SK-N-MC (cell line): Measurements from ENCODE around the gene POLR2B.
"Not testable (repeated sequence)": the region's sequence is repeated elsewhere in the genome, so short reads cannot be mapped to it uniquely, and the experiment has no call there.

ENCODE experiments used
- DNase-seq: peaks from one replicate; pipeline ENCODE4 v3.0.0-alpha.2; 2011; ENCODE audit warnings: low read depth, low spot score
- H3K27ac ChIP-seq: fragments of 200-600 bp; sonication (generic); 2 replicates; pipeline ENCODE4 v1.5.1; 2016; ENCODE audit warnings: mixed run types
- H3K36me3 ChIP-seq: fragments of 200-600 bp; sonication (generic); 2 replicates; pipeline ENCODE4 v1.6.1; 2017; ENCODE audit warnings: antibody characterized with exemption, low read length, mixed read lengths; ENCODE audit not compliant: insufficient read depth
- H3K4me3 ChIP-seq: fragments of 200-600 bp; sonication (generic); 2 replicates; pipeline ENCODE4 v1.5.1; 2016
- H3K9ac ChIP-seq: fragments of 200-600 bp; sonication (generic); 2 replicates; pipeline ENCODE4 v1.8.0; 2017; ENCODE audit warnings: mixed run types, mixed read lengths; ENCODE audit not compliant: insufficient read length
- H3K9me3 ChIP-seq: fragments of 200-600 bp; sonication (generic); 2 replicates; pipeline ENCODE4 v1.6.1; 2017; ENCODE audit warnings: low read depth, mild to moderate bottlenecking, antibody characterized with exemption, low read length, moderate library complexity, mixed read lengths
- EZH2 ChIP-seq: fragments of 200-600 bp; sonication (generic); IDR thresholded peaks from one replicate; pipeline ENCODE4 v1.6.1; 2017; ENCODE audit warnings: antibody characterized with exemption
- FOXP2 ChIP-seq: optimal IDR thresholded peaks from 2 replicates; pipeline ENCODE3; 2011; ENCODE audit warnings: mild to moderate bottlenecking, moderate library complexity; ENCODE audit not compliant: insufficient read depth; ENCODE audit errors: extremely low read length, control extremely low read depth
- POLR2AphosphoS5 ChIP-seq: IDR thresholded peaks from 2 replicates; pipeline ENCODE4 v1.6.1; 2012; ENCODE audit warnings: mild to moderate bottlenecking, low read depth, low read length, borderline replicate concordance

The POLR2B gene

GRCh38 chr4:57042711-57043169, 64.0 kb downstream of the POLR2B start:
- no peaks in the 10 kb centered on the region for H3K9me3 ChIP-seq
- DNase-seq, result no peak
- TF ChIP-seq POLR2AphosphoS5 (no peak), FOXP2 (no peak), EZH2 (no peak)
- no peak overlapping the region for H3K4me3 ChIP-seq
- no peaks in the 10 kb centered on the region for H3K36me3 ChIP-seq
- no peak overlapping the region for H3K9ac ChIP-seq
- no peak overlapping the region for H3K27ac ChIP-seq

GRCh38 chr4:57043347-57044251, 64.9 kb downstream of the POLR2B start:
- DNase-seq, result no peak
- peak overlapping the region; percentile 50; the same call in 1 of the 2 replicates for H3K4me3 ChIP-seq
- H3K9me3 ChIP-seq, result no peaks in the 10 kb centered on the region
- no peak overlapping the region for H3K9ac ChIP-seq
- H3K36me3 ChIP-seq, result no peaks in the 10 kb centered on the region
- TF ChIP-seq EZH2 (no peak), FOXP2 (no peak), POLR2AphosphoS5 (no peak)
- peak overlapping the region; percentile 69; the same call in 1 of the 2 replicates for H3K27ac ChIP-seq

GRCh38 chr4:57044279-57044678, 65.6 kb downstream of the POLR2B start:
- Histone ChIP-seq H3K4me3 (peak overlapping the region; percentile 50; the same call in 1 of the 2 replicates), H3K36me3 (no peaks in the 10 kb centered on the region), H3K9ac (no peak overlapping the region), H3K9me3 (no peaks in the 10 kb centered on the region), H3K27ac (peak overlapping the region; percentile 69; the same call in 1 of the 2 replicates)
- DNase-seq, result peak; percentile 39
- TF ChIP-seq FOXP2, result no peak
- TF ChIP-seq EZH2, result no peak
- no peak for TF ChIP-seq POLR2AphosphoS5

GRCh38 chr4:57044996-57045395, 66.3 kb downstream of the POLR2B start:
- TF ChIP-seq FOXP2, result no peak
- TF ChIP-seq POLR2AphosphoS5, result no peak
- no peak for TF ChIP-seq EZH2
- no peak overlapping the region for H3K4me3 ChIP-seq
- H3K9me3 ChIP-seq, result no peaks in the 10 kb centered on the region
- no peak overlapping the region for H3K27ac ChIP-seq
- no peak overlapping the region for H3K9ac ChIP-seq
- H3K36me3 ChIP-seq, result no peaks in the 10 kb centered on the region
- DNase-seq, result no peak

- not testable (repeated sequence) for DNase-seq, H3K9me3 ChIP-seq, H3K27ac ChIP-seq, H3K36me3 ChIP-seq, H3K9ac ChIP-seq, H3K4me3 ChIP-seq
Observed at GRCh38 chr4:57047046-57047445, 68.3 kb downstream of the POLR2B start.

- no peak overlapping the region for H3K4me3 ChIP-seq
- no peak overlapping the region for H3K9ac ChIP-seq
- H3K9me3 ChIP-seq, result no peaks in the 10 kb centered on the region
- no peak for DNase-seq
- H3K27ac ChIP-seq, result no peak overlapping the region
- TF ChIP-seq POLR2AphosphoS5 (no peak), FOXP2 (no peak), EZH2 (no peak)
- H3K36me3 ChIP-seq, result no peaks in the 10 kb centered on the region
Observed at GRCh38 chr4:57048590-57049304, 70.1 kb downstream of the POLR2B start.

GRCh38 chr4:57051095-57051494, 72.4 kb downstream of the POLR2B start:
- Histone ChIP-seq H3K4me3 (no peak overlapping the region), H3K36me3 (no peaks in the 10 kb centered on the region), H3K9ac (no peak overlapping the region), H3K27ac (no peak overlapping the region), H3K9me3 (no peaks in the 10 kb centered on the region)
- TF ChIP-seq EZH2 (no peak), FOXP2 (no peak), POLR2AphosphoS5 (no peak)
- DNase-seq, result no peak

GRCh38 chr4:57051524-57051923, 72.8 kb downstream of the POLR2B start:
- H3K9me3 ChIP-seq, result no peaks in the 10 kb centered on the region
- no peaks in the 10 kb centered on the region for H3K36me3 ChIP-seq
- H3K4me3 ChIP-seq, result no peak overlapping the region
- H3K9ac ChIP-seq, result no peak overlapping the region
- no peak overlapping the region for H3K27ac ChIP-seq
- no peak for DNase-seq
- TF ChIP-seq EZH2, result no peak
- TF ChIP-seq POLR2AphosphoS5, result no peak
- no peak for TF ChIP-seq FOXP2
